Fibroblast of villous mesenchyme (primary cell): ENCODE measurements around the gene PRMT5. TPM values are rescaled to one million over a fixed set of nuclear protein-coding genes. Genes with fewer than 3 reads are reported as not detected.

Experiments used
- DNase-seq: peaks from one replicate; pipeline ENCODE4 v3.0.0-alpha.2; 2010; ENCODE audit warnings: low read depth
- H3K4me3 ChIP-seq: 2 replicates; pipeline ENCODE4 v1.5.1; 2011; ENCODE audit warnings: low read depth, mild to moderate bottlenecking, low read length
- CTCF ChIP-seq: IDR thresholded peaks from 2 replicates; pipeline ENCODE4 v1.5.1; 2012; ENCODE audit warnings: low read depth, mild to moderate bottlenecking, low read length; ENCODE audit not compliant: insufficient read depth
- total RNA-seq: library from RNA; depleted of rRNA; stranded (reverse); fragments of >200 nt; gene quantifications from 2 replicates; pipeline ENCODE4 v1.2.3, GENCODE V29; 2012

Gene PRMT5
- total RNA-seq, 1 donor, result 82.5 TPM

GRCh38 chr14:22929961-22930364 is 787 bp upstream of the PRMT5 start:
- H3K4me3 ChIP-seq, result peak overlapping the region; percentile 64
- DNase-seq, result no peak
- no peak for TF ChIP-seq CTCF

GRCh38 chr14:22928237-22929103 is 706 bp downstream of the PRMT5 start:
- H3K4me3 ChIP-seq, result peak overlapping the region; percentile 100
- DNase-seq, result no peak
- no peak for TF ChIP-seq CTCF

GRCh38 chr14:22926316-22926715 is 2.9 kb downstream of the PRMT5 start:
- no peak for DNase-seq
- no peak for TF ChIP-seq CTCF
- H3K4me3 ChIP-seq, result no peak overlapping the region

- DNase-seq, result no peak
- TF ChIP-seq CTCF, result no peak
- no peak overlapping the region for H3K4me3 ChIP-seq
Observed at GRCh38 chr14:22925513-22925912, 3.7 kb downstream of the PRMT5 start.

- DNase-seq, result no peak
Observed at GRCh38 chr14:22923746-22924145, 5.4 kb downstream of the PRMT5 start.

GRCh38 chr14:22922294-22922693 is 6.9 kb downstream of the PRMT5 start:
- DNase-seq, result no peak
- TF ChIP-seq CTCF, result no peak

More at GRCh38 chr14:22923746-22924145, 5.4 kb downstream of the PRMT5 start:
- no peak for TF ChIP-seq CTCF
- H3K4me3 ChIP-seq, result no peak overlapping the region

More at GRCh38 chr14:22922294-22922693, 6.9 kb downstream of the PRMT5 start:
- H3K4me3 ChIP-seq, result no peak overlapping the region
